Endothelial cell of umbilical vein (primary cell): ENCODE results near the gene EXD3. TPM values are rescaled to one million over a fixed set of nuclear protein-coding genes. Genes with fewer than 3 reads are reported as not detected.

Source experiments
- BruUV-seq: library from RNA; stranded (reverse); fragments of 400-500 nt; replicated peaks from 2 replicates; lab custom pipeline; 2021; lab: Mats Ljungman, UMichigan
- CTCF ChIA-PET: fragments of 300-600, 350-600 bp; sonication (Branson Sonifier 250); formaldehyde crosslinking; loops from one replicate; lab custom pipeline; 2021; ENCODE audit warnings: antibody characterized with exemption, inconsistent platforms; lab: Charles Lee
- POLR2A ChIA-PET: fragments of 300-600, 350-600 bp; sonication (Branson Sonifier 250); formaldehyde crosslinking; loops from one replicate; lab custom pipeline; 2021; ENCODE audit warnings: antibody characterized with exemption, inconsistent platforms; lab: Charles Lee
- DNase-seq: peaks from one replicate; pipeline ENCODE4 v3.0.0-alpha.2; 2011; ENCODE audit warnings: low read depth, low spot score
- FAIRE-seq: peaks from 2 replicates; lab custom pipeline; 2011; peaks lifted over from hg19 to GRCh38; lab: Jason Lieb, UNC
- H2AFZ ChIP-seq: 2 replicates; pipeline ENCODE4 v1.6.0; 2012; ENCODE audit warnings: low read depth, low read length, control low read depth, inconsistent platforms
- H3K27ac ChIP-seq: 2 replicates; pipeline ENCODE4 v1.5.1; 2011; ENCODE audit warnings: low read depth, mild to moderate bottlenecking, control low read depth, low read length, moderate library complexity; ENCODE audit not compliant: insufficient read depth
- H3K27me3 ChIP-seq, 2 experiments: 2 replicates each; pipeline versions ENCODE4 v1.6.0 to v1.6.1; 2011; ENCODE audit warnings: low read length in 2 of 2, mixed read lengths in 1 of 2; ENCODE audit not compliant: control insufficient read depth in 2 of 2, insufficient read depth in 2 of 2
- H3K36me3 ChIP-seq, 2 experiments: 2 replicates in 1 of 2; 3 replicates in 1 of 2; pipeline ENCODE4 v1.5.1; 2011; ENCODE audit warnings: low read length in 2 of 2, mild to moderate bottlenecking in 1 of 2, moderate library complexity in 1 of 2; ENCODE audit not compliant: control insufficient read depth in 2 of 2, insufficient read depth in 2 of 2; ENCODE audit errors: extremely low read depth in 1 of 2
- H3K4me1 ChIP-seq: 3 replicates; pipeline ENCODE4 v1.5.1; 2011; ENCODE audit warnings: mild to moderate bottlenecking, low read length; ENCODE audit not compliant: control insufficient read depth, insufficient read depth; ENCODE audit errors: extremely low read depth
- H3K4me2 ChIP-seq: 2 replicates; pipeline ENCODE4 v1.6.1; 2011; ENCODE audit warnings: low read length, control low read depth, mixed read lengths; ENCODE audit not compliant: insufficient read depth
- H3K4me3 ChIP-seq, 3 experiments: fragments of 200-600 bp in 1 of 3; sonication (generic), shearing (Covaris generic) in 1 of 3; replicated peaks in 1 of 3; 2 replicates each; pipeline ENCODE4 v1.5.1; 2011 to 2016; ENCODE audit warnings: control low read depth in 3 of 3, low read length in 3 of 3, mild to moderate bottlenecking in 2 of 3, inconsistent platforms in 1 of 3, low read depth in 1 of 3, moderate library complexity in 1 of 3; ENCODE audit not compliant: insufficient read depth in 1 of 3
- H3K79me2 ChIP-seq: 2 replicates; pipeline ENCODE4 v1.6.0; 2012; ENCODE audit warnings: low read length, inconsistent platforms; ENCODE audit not compliant: control insufficient read depth, insufficient read depth
- H3K9ac ChIP-seq: replicated peaks from 2 replicates; pipeline ENCODE3; 2011; ENCODE audit warnings: low read length, control low read depth; ENCODE audit not compliant: insufficient read depth; ENCODE audit errors: extremely low read depth
- H3K9me1 ChIP-seq: replicated peaks from 3 replicates; pipeline ENCODE4 v1.6.0; 2011; ENCODE audit warnings: mild to moderate bottlenecking, low read length; ENCODE audit not compliant: control insufficient read depth, insufficient read depth; ENCODE audit errors: extremely low read depth
- H3K9me3 ChIP-seq: replicated peaks from 2 replicates; pipeline ENCODE4 v1.5.1; 2012; ENCODE audit warnings: low read length, inconsistent platforms; ENCODE audit not compliant: control insufficient read depth, insufficient read depth
- H4K20me1 ChIP-seq: replicated peaks from 2 replicates; pipeline ENCODE3; 2011; ENCODE audit warnings: mild to moderate bottlenecking, low read length; ENCODE audit not compliant: control insufficient read depth, insufficient read depth; ENCODE audit errors: extremely low read depth
- FOS ChIP-seq: IDR thresholded peaks from 2 replicates; pipeline ENCODE4 v1.6.1; 2011; ENCODE audit warnings: mild to moderate bottlenecking, low read length, moderate library complexity, borderline replicate concordance; ENCODE audit not compliant: insufficient read depth
- GATA2 ChIP-seq: IDR thresholded peaks from 2 replicates; pipeline ENCODE4 v1.7.0; 2011; ENCODE audit warnings: low read depth, mild to moderate bottlenecking, moderate library complexity, mixed read lengths, low read length; ENCODE audit not compliant: insufficient read length, insufficient read depth
- JUN ChIP-seq: IDR thresholded peaks from 2 replicates; pipeline ENCODE4 v1.6.1; 2011; ENCODE audit warnings: borderline replicate concordance, low read depth; ENCODE audit not compliant: insufficient read length, insufficient read depth
- MYC ChIP-seq: IDR thresholded peaks from one replicate; pipeline ENCODE4 v1.6.1; 2011; ENCODE audit warnings: mild to moderate bottlenecking, low read depth, low read length
- POLR2A ChIP-seq: IDR thresholded peaks from 2 replicates; pipeline ENCODE4 v1.6.1; 2012; ENCODE audit warnings: low read depth, mild to moderate bottlenecking, control low read depth, low read length
- dilution Hi-C: fragments of 300-500 bp; cut with MboI; formaldehyde crosslinking; loops from one replicate; pipeline ENCODE4 v1.15.0; 2019; ENCODE audit warnings: low sequenced_read_pairs; ENCODE audit not compliant: extremely low pct_ligation_motif_present
- intact Hi-C: fragments of 100-400 bp; cut with micrococcal nuclease; formaldehyde crosslinking; loops from one replicate; pipeline ENCODE4 v1.10.0; 2022
- polyA plus RNA-seq, 4 experiments: library from polyadenylated mRNA; depleted of rRNA in 3 of 4; stranded (reverse) in 3 of 4; unstranded in 1 of 4; fragments of >200 nt; gene quantifications; 2 replicates each; pipeline versions ENCODE4 v1.2.1 to v1.2.3, GENCODE V29; 2011 to 2012; ENCODE audit warnings: missing spikeins in 1 of 4
- total RNA-seq: library from RNA; stranded (reverse); gene quantifications from 2 replicates; pipeline ENCODE4 v1.2.3, GENCODE V29; 2021
- TF ChIP-seq, protein P1 (sequence below), 2 donors: IDR thresholded peaks; 1 replicate in 1 of 2; 2 replicates in 1 of 2; pipeline ENCODE4 v1.5.1; 2011; ENCODE audit warnings: low read length in 2 of 2, mild to moderate bottlenecking in 2 of 2, moderate library complexity in 2 of 2, control low read depth in 1 of 2, inconsistent platforms in 1 of 2, low read depth in 1 of 2; ENCODE audit not compliant: insufficient read depth in 1 of 2; ENCODE audit errors: extremely low read depth in 1 of 2

The EXD3 gene
- total and polyA plus RNA-seq, 2 donors (not counting 3 experiments of a cell fraction or from before 2014, with no cell fraction given): 17.7 to 30.3 TPM

DNA sequence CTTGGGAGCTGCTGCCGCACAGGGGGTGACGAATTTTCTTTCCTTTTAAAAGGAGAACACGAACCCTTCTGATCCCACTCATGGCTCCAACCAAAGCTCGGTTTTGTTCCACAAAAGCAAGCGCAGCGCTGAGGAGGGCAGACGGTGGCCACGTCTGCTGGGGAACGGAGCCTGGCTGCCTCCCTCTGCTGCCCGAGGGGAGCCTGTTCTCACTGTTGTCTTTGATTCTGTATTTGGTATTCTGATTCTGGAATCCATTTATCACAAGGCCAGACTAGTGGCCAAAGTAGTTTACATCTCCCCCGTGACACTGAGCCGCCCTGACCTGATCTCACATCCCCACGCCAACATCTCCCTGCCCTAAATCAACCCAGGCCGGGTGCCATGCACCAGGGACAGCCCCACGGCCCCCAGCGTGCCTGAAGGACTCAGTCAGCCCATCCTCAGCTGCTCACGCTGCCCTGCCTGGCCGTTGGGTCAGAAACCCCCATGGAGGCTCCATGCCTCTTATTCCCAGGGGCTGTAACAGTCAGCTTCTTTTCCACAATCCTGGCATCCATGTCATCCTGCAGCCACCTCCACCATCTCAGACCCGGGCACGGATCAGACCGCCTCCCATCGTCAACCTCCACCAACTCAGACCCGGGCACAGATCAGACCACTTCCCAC, 42.9 kb upstream of the EXD3 start:
- Histone ChIP-seq H4K20me1 (no peaks in the 10 kb centered on the region), H3K79me2 (no peaks in the 10 kb centered on the region), H3K4me2 (no peak overlapping the region), H3K9ac (no peak overlapping the region), H3K36me3 (no peaks in the 10 kb centered on the region), H3K27ac (no peak overlapping the region), H3K4me1 (peaks cover 3% of the 10 kb centered on the region), H2AFZ (no peak overlapping the region), H3K27me3 (peaks cover 2% of the 10 kb centered on the region in 2 experiments), H3K4me3 (no peak overlapping the region), H3K9me3 (no peaks in the 10 kb centered on the region), H3K9me1 (no peaks in the 10 kb centered on the region)
- no peak for TF ChIP-seq MYC
- no peak for TF ChIP-seq GATA2
- TF ChIP-seq POLR2A: no peak
- TF ChIP-seq, protein P1, sequence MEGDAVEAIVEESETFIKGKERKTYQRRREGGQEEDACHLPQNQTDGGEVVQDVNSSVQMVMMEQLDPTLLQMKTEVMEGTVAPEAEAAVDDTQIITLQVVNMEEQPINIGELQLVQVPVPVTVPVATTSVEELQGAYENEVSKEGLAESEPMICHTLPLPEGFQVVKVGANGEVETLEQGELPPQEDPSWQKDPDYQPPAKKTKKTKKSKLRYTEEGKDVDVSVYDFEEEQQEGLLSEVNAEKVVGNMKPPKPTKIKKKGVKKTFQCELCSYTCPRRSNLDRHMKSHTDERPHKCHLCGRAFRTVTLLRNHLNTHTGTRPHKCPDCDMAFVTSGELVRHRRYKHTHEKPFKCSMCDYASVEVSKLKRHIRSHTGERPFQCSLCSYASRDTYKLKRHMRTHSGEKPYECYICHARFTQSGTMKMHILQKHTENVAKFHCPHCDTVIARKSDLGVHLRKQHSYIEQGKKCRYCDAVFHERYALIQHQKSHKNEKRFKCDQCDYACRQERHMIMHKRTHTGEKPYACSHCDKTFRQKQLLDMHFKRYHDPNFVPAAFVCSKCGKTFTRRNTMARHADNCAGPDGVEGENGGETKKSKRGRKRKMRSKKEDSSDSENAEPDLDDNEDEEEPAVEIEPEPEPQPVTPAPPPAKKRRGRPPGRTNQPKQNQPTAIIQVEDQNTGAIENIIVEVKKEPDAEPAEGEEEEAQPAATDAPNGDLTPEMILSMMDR (IDR thresholded peaks at IDR 0.05; ENCODE audit: extremely low read depth in 1 of 2, insufficient read depth in 1 of 2, low read depth in 1 of 2, low read length in 2 of 2): no peak
- intact Hi-C loops (no loop called here), dilution Hi-C loops (no loop called here)
- CTCF ChIA-PET: no interaction called here
- FAIRE-seq: no peak
- POLR2A ChIA-PET: no interaction called here
- no TSS peak for BruUV-seq
- DNase-seq: no peak

DNA sequence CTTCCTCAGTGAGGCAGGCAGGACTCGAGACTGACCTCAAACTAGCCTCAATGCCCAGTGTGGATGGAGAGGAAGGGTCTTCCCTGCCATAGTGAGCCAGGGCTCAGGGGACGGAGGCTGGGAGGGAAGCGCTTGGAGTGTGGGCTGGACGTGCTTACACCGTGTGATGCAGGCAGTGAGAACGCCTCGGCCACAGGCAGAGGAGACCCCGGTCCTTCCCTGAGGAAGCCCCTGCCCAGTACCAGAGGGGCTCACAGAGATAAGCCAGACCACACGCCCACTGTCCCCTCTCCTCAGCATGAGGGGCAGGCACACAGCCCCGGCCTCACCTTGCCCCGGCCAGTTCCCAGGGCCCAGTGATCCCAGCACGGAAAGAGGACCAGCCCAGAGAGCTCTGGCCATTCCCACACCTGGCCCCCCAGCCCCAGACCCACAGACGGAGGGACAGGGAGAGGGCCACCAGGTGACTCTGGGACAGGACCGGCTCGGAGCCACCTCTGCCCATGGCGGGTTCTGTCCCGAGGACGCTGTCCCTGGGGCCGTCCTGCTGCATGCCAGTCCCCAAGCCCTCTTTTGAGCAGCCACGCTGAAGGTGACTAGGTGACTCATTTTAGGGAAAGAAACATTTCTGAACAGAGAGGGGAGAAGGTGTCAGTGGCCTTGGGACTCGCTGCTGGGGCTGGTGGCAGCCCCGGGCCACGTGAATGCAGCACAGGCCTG, 42.2 kb upstream of the EXD3 start:
- no peak overlapping the region for H3K27ac ChIP-seq
- no peak overlapping the region for H2AFZ ChIP-seq
- no TSS peak for BruUV-seq
- ChIA-PET POLR2A (no interaction called here), CTCF (no interaction called here)
- no peaks in the 10 kb centered on the region for H4K20me1 ChIP-seq
- H3K9me3 ChIP-seq: no peaks in the 10 kb centered on the region
- TF ChIP-seq MYC (no peak), JUN (no peak), FOS (no peak), GATA2 (no peak), POLR2A (no peak)
- TF ChIP-seq, protein P1 (IDR thresholded peaks at IDR 0.05; ENCODE audit: extremely low read depth in 1 of 2, insufficient read depth in 1 of 2, low read depth in 1 of 2, low read length in 2 of 2): no peak
- DNase-seq (no peak), FAIRE-seq (no peak)
- no peak overlapping the region for H3K4me3 ChIP-seq
- intact Hi-C loops (no loop called here), dilution Hi-C loops (no loop called here)
- H3K36me3 ChIP-seq: no peaks in the 10 kb centered on the region
- no peaks in the 10 kb centered on the region for H3K9me1 ChIP-seq
- H3K4me2 ChIP-seq: no peak overlapping the region
- no peaks in the 10 kb centered on the region for H3K4me1 ChIP-seq
- peaks cover 2% of the 10 kb centered on the region in 2 experiments for H3K27me3 ChIP-seq
- H3K9ac ChIP-seq: no peak overlapping the region
- H3K79me2 ChIP-seq: no peaks in the 10 kb centered on the region
